IMR-90 (cell line): Measurements from ENCODE around the gene ACTN2. TPM values are rescaled to one million over a fixed set of nuclear protein-coding genes. Genes with fewer than 3 reads are reported as not detected.

Source experiments
- ATAC-seq: fragments of 200-7000 bp; cut with Tn5 transposase; 2 replicates; pipeline ENCODE4 v1.9.1; 2020; ENCODE audit warnings: low read depth, mild to moderate bottlenecking, moderate library complexity
- BruUV-seq: library from RNA; stranded (reverse); fragments of 400-500 nt; replicated peaks from 2 replicates; lab custom pipeline; 2021; lab: Mats Ljungman, UMichigan
- CTCF ChIA-PET: fragments of 300-600 bp; formaldehyde crosslinking; extraction: SDS; loops from one replicate; lab custom pipeline; 2021; ENCODE audit warnings: antibody characterized with exemption; lab: Yijun Ruan, JAX
- POLR2A ChIA-PET: fragments of 300-600 bp; sonication (Branson Sonifier 250); formaldehyde crosslinking; loops from one replicate; lab custom pipeline; 2022; ENCODE audit warnings: antibody characterized with exemption; ENCODE audit not compliant: unreplicated experiment; lab: Charles Lee
- DNase-seq: peaks from one replicate; pipeline ENCODE4 v3.0.0; 2013
- H2AFZ ChIP-seq: replicated peaks from 2 replicates; pipeline ENCODE3; 2013; ENCODE audit warnings: low read length, mild to moderate bottlenecking; ENCODE audit not compliant: poor library complexity
- H2AK5ac ChIP-seq: 2 replicates; pipeline ENCODE4 v1.6.1; 2013; ENCODE audit warnings: low read depth, low read length, inconsistent platforms
- H2AK9ac ChIP-seq: replicated peaks from 2 replicates; pipeline ENCODE3; 2013; ENCODE audit warnings: mild to moderate bottlenecking, low read depth, low read length, moderate library complexity; ENCODE audit not compliant: poor library complexity
- H2BK120ac ChIP-seq: 2 replicates; pipeline ENCODE4 v1.6.1; 2013; ENCODE audit warnings: low read depth, low read length, inconsistent platforms
- H2BK15ac ChIP-seq: 3 replicates; pipeline ENCODE4 v1.6.1; 2013; ENCODE audit warnings: low read depth, low read length, inconsistent platforms
- H2BK20ac ChIP-seq: 2 replicates; pipeline ENCODE4 v1.6.1; 2013; ENCODE audit warnings: low read depth, mild to moderate bottlenecking, inconsistent platforms, low read length, moderate library complexity
- H2BK5ac ChIP-seq: 2 replicates; pipeline ENCODE4 v1.6.1; 2013; ENCODE audit warnings: mild to moderate bottlenecking, low read depth, low read length, inconsistent platforms; ENCODE audit not compliant: poor library complexity, severe bottlenecking
- H3K14ac ChIP-seq: replicated peaks from 2 replicates; pipeline ENCODE4 v1.6.1; 2013; ENCODE audit warnings: low read depth, low read length, inconsistent platforms
- H3K18ac ChIP-seq: 2 replicates; pipeline ENCODE4 v1.6.1; 2013; ENCODE audit warnings: low read depth, low read length, control low read depth
- H3K23ac ChIP-seq: 2 replicates; pipeline ENCODE4 v1.6.1; 2013; ENCODE audit warnings: low read depth, low read length, inconsistent platforms
- H3K27ac ChIP-seq: 2 replicates; pipeline ENCODE4 v1.5.1; 2013; ENCODE audit warnings: mild to moderate bottlenecking, control low read depth, low read length; ENCODE audit not compliant: insufficient read depth
- H3K27me3 ChIP-seq: 2 replicates; pipeline ENCODE4 v1.6.1; 2013; ENCODE audit warnings: low read length; ENCODE audit not compliant: control insufficient read depth, insufficient read depth
- H3K36me3 ChIP-seq: 2 replicates; pipeline ENCODE4 v1.6.1; 2013; ENCODE audit warnings: low read length, mixed read lengths; ENCODE audit not compliant: control insufficient read depth, insufficient read depth
- H3K4ac ChIP-seq: 2 replicates; pipeline ENCODE4 v1.6.1; 2013; ENCODE audit warnings: low read depth, low read length, inconsistent platforms
- H3K4me1 ChIP-seq: 2 replicates; pipeline ENCODE4 v1.6.1; 2013; ENCODE audit warnings: low read length, mixed read lengths; ENCODE audit not compliant: control insufficient read depth, insufficient read depth
- H3K4me2 ChIP-seq: 2 replicates; pipeline ENCODE4 v1.6.1; 2013; ENCODE audit warnings: low read depth, mild to moderate bottlenecking, control low read depth, low read length, moderate library complexity
- H3K4me3 ChIP-seq: 2 replicates; pipeline ENCODE4 v1.5.1; 2013; ENCODE audit warnings: low read depth, mild to moderate bottlenecking, control low read depth, low read length, moderate library complexity; ENCODE audit not compliant: insufficient read depth
- H3K56ac ChIP-seq: 2 replicates; pipeline ENCODE4 v1.6.1; 2013; ENCODE audit warnings: low read length, inconsistent platforms; ENCODE audit not compliant: insufficient read depth; ENCODE audit errors: extremely low read depth
- H3K79me1 ChIP-seq, 2 experiments: 2 replicates each; pipeline ENCODE4 v1.6.1; 2013; ENCODE audit warnings: low read length in 2 of 2, inconsistent platforms in 1 of 2, low read depth in 1 of 2
- H3K9ac ChIP-seq: 2 replicates; pipeline ENCODE4 v1.6.1; 2013; ENCODE audit warnings: low read depth, low read length, control low read depth
- H3K9me1 ChIP-seq: 2 replicates; pipeline ENCODE4 v1.6.1; 2013; ENCODE audit warnings: low read length, inconsistent platforms; ENCODE audit not compliant: insufficient read depth
- H3K9me3 ChIP-seq: 2 replicates; pipeline ENCODE4 v1.6.1; 2013; ENCODE audit warnings: low read length; ENCODE audit not compliant: control insufficient read depth, insufficient read depth
- H4K20me1 ChIP-seq: 2 replicates; pipeline ENCODE4 v1.6.1; 2013; ENCODE audit warnings: low read length, inconsistent platforms; ENCODE audit not compliant: insufficient read depth
- H4K5ac ChIP-seq: 2 replicates; pipeline ENCODE4 v1.6.1; 2013; ENCODE audit warnings: mild to moderate bottlenecking, low read depth, low read length, control low read depth
- H4K8ac ChIP-seq, 2 experiments: 2 replicates each; pipeline ENCODE4 v1.6.1; 2013; ENCODE audit warnings: low read depth in 2 of 2, low read length in 2 of 2, control low read depth in 1 of 2, inconsistent platforms in 1 of 2
- H4K91ac ChIP-seq: 2 replicates; pipeline ENCODE4 v1.6.1; 2013; ENCODE audit warnings: low read depth, low read length, inconsistent platforms; ENCODE audit not compliant: insufficient read depth
- BHLHE40 ChIP-seq: fragments of 150-350 bp; IDR thresholded peaks from 2 replicates; pipeline ENCODE4 v1.6.1; 2016; ENCODE audit warnings: mild to moderate bottlenecking, low read depth, low read length
- CEBPB ChIP-seq: IDR thresholded peaks from 2 replicates; pipeline ENCODE4 v1.6.1; 2012; ENCODE audit warnings: low read depth, low read length, improper control_type of control experiment
- CTCF ChIP-seq: conservative IDR thresholded peaks from 2 replicates; pipeline ENCODE4 v1.5.1; 2012; ENCODE audit warnings: mild to moderate bottlenecking, low read depth, low read length, improper control_type of control experiment
- FOS ChIP-seq: fragments of 150-350 bp; IDR thresholded peaks from 2 replicates; pipeline ENCODE4 v1.6.1; 2016; ENCODE audit warnings: low read depth, low read length
- MAFK ChIP-seq: IDR thresholded peaks from 2 replicates; pipeline ENCODE4 v1.6.1; 2012; ENCODE audit warnings: low read depth, low read length, improper control_type of control experiment
- MAZ ChIP-seq: IDR thresholded peaks from 2 replicates; pipeline ENCODE4 v1.6.1; 2012; ENCODE audit warnings: low read depth, mild to moderate bottlenecking, low read length, improper control_type of control experiment, moderate library complexity, borderline replicate concordance
- MXI1 ChIP-seq: IDR thresholded peaks from 2 replicates; pipeline ENCODE4 v1.6.1; 2012; ENCODE audit warnings: low read depth, mild to moderate bottlenecking, low read length, moderate library complexity, borderline replicate concordance
- NFE2L2 ChIP-seq: fragments of 150-350 bp; IDR thresholded peaks from 2 replicates; pipeline ENCODE4 v1.6.1; 2016; ENCODE audit warnings: low read depth, mild to moderate bottlenecking, low read length
- POLR2A ChIP-seq: IDR thresholded peaks from 2 replicates; pipeline ENCODE4 v1.6.1; 2012; ENCODE audit warnings: mild to moderate bottlenecking, low read depth, low read length
- RCOR1 ChIP-seq: IDR thresholded peaks from 2 replicates; pipeline ENCODE4 v1.6.1; 2012; ENCODE audit warnings: mild to moderate bottlenecking, low read length, improper control_type of control experiment; ENCODE audit not compliant: insufficient replicate concordance
- RFX5 ChIP-seq: IDR thresholded peaks from 2 replicates; pipeline ENCODE4 v1.8.0; 2012; ENCODE audit warnings: low read depth, mild to moderate bottlenecking, low read length, moderate library complexity
- SMC3 ChIP-seq: fragments of 150-350 bp; IDR thresholded peaks from 2 replicates; pipeline ENCODE4 v1.6.1; 2016; ENCODE audit warnings: low read depth, mild to moderate bottlenecking, antibody characterized with exemption, low read length, moderate library complexity
- whole genome bisulfite sequencing, 2 experiments: methylation state at CpG; one replicate each; pipeline versions ENCODE4 v1.1.5 to v1.1.7; 2013; ENCODE audit warnings: missing lambda C conversion rate in 2 of 2; ENCODE audit not compliant: insufficient read length in 1 of 2; ENCODE audit errors: extremely low coverage in 2 of 2; 5-methylcytosine and 5-hydroxymethylcytosine counted together
- dilution Hi-C: fragments of 300-500 bp; cut with HindIII; formaldehyde crosslinking; loops from one replicate; pipeline ENCODE4 v1.14.3; 2018; ENCODE audit warnings: low sequenced_read_pairs; ENCODE audit not compliant: unreplicated experiment
- in situ Hi-C: fragments of 300-500 bp; cut with MboI; formaldehyde crosslinking; loops from 3 replicates; pipeline ENCODE4 v1.14.3; 2019; ENCODE audit warnings: low sequenced_read_pairs, inconsistent platforms, mixed read lengths
- intact Hi-C: fragments of 100-400 bp; cut with micrococcal nuclease; formaldehyde crosslinking; loops from 2 replicates; pipeline ENCODE4 v1.10.0; 2022
- polyA plus RNA-seq, 3 experiments: library from polyadenylated mRNA; depleted of rRNA; stranded (reverse); fragments of >200 nt; gene quantifications; 2 replicates each; pipeline ENCODE4 v1.2.3, GENCODE V29; 2012; ENCODE audit warnings: low replicate concordance in 1 of 3
- total RNA-seq: library from RNA; depleted of rRNA; stranded (reverse); fragments of >200 nt; gene quantifications from 2 replicates; pipeline ENCODE4 v1.2.3, GENCODE V29; 2012
- TF ChIP-seq, protein P1 (sequence below): fragments of 150-350 bp; IDR thresholded peaks from 2 replicates; pipeline ENCODE4 v1.6.1; 2016; ENCODE audit warnings: low read depth, mild to moderate bottlenecking, low read length, moderate library complexity, borderline replicate concordance
- TF ChIP-seq, protein P2 (sequence below): fragments of 150-350 bp; IDR thresholded peaks from 2 replicates; pipeline ENCODE4 v1.6.1; 2017; ENCODE audit warnings: mild to moderate bottlenecking, antibody characterized with exemption, low read length, low read depth

ACTN2 gene
- total and polyA plus RNA-seq, 2 of the 4 experiments (the other 2 are of a cell fraction) = under 0.01 TPM; not detected in 1

- WGBS, 2 experiments = 86% methylated on average over 9 of the region's 12 CpGs; no CpG with 5 or more reads in 1 of the 2 experiments
- no peak overlapping the region for H3K14ac ChIP-seq
- CTCF ChIA-PET = no interaction called here
- H3K23ac ChIP-seq = no peak overlapping the region
- H3K4me1 ChIP-seq = 0 out of 2 replicates have a peak, but pooled peaks cover 2% of the 10 kb centered on the region
- no peak overlapping the region for H2AK9ac ChIP-seq
- H3K56ac ChIP-seq = no peak overlapping the region
- no peaks in the 10 kb centered on the region for H3K9me1 ChIP-seq
- H4K91ac ChIP-seq = no peak overlapping the region
- H3K9ac ChIP-seq = no peak overlapping the region
- no peak overlapping the region for H2BK15ac ChIP-seq
- no peak overlapping the region for H2AK5ac ChIP-seq
- no peak overlapping the region for H3K27ac ChIP-seq
- peaks cover 4% of the 10 kb centered on the region; the same call in 1 of the 2 replicates for H3K27me3 ChIP-seq
- H3K79me1 ChIP-seq = no peaks in the 10 kb centered on the region
- POLR2A ChIA-PET = no interaction called here
- H2BK20ac ChIP-seq = no peak overlapping the region
- no peak for DNase-seq
- dilution Hi-C loops = no loop called here
- H4K20me1 ChIP-seq = no peaks in the 10 kb centered on the region
- no peak overlapping the region for H2BK5ac ChIP-seq
- H3K4me3 ChIP-seq = no peak overlapping the region
- no TSS peak for BruUV-seq
- intact Hi-C loops = no loop called here
- no peak overlapping the region for H4K5ac ChIP-seq
- no peak for ATAC-seq
- no peak overlapping the region for H2AFZ ChIP-seq
- H4K8ac ChIP-seq = no peak overlapping the region
- TF ChIP-seq POLR2A = no peak
- no peak for TF ChIP-seq FOS
- TF ChIP-seq, protein P1, sequence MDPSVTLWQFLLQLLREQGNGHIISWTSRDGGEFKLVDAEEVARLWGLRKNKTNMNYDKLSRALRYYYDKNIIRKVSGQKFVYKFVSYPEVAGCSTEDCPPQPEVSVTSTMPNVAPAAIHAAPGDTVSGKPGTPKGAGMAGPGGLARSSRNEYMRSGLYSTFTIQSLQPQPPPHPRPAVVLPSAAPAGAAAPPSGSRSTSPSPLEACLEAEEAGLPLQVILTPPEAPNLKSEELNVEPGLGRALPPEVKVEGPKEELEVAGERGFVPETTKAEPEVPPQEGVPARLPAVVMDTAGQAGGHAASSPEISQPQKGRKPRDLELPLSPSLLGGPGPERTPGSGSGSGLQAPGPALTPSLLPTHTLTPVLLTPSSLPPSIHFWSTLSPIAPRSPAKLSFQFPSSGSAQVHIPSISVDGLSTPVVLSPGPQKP = no peak
- TF ChIP-seq NFE2L2 = no peak
- TF ChIP-seq CEBPB = no peak
- no peak for TF ChIP-seq RCOR1
- TF ChIP-seq RFX5 = no peak
- TF ChIP-seq BHLHE40 = no peak
- TF ChIP-seq, protein P2, sequence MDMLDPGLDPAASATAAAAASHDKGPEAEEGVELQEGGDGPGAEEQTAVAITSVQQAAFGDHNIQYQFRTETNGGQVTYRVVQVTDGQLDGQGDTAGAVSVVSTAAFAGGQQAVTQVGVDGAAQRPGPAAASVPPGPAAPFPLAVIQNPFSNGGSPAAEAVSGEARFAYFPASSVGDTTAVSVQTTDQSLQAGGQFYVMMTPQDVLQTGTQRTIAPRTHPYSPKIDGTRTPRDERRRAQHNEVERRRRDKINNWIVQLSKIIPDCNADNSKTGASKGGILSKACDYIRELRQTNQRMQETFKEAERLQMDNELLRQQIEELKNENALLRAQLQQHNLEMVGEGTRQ = no peak
- no peak for TF ChIP-seq SMC3
- TF ChIP-seq CTCF = no peak
- TF ChIP-seq MAFK = no peak
- no peak for TF ChIP-seq MXI1
- TF ChIP-seq MAZ = no peak
- H2BK120ac ChIP-seq = no peak overlapping the region
- no peak overlapping the region for H3K4ac ChIP-seq
- H3K4me2 ChIP-seq = no peak overlapping the region
- in situ Hi-C loops = no loop called here
- H3K18ac ChIP-seq = no peak overlapping the region
- H3K36me3 ChIP-seq = no peaks in the 10 kb centered on the region
- no peaks in the 10 kb centered on the region for H3K9me3 ChIP-seq
These were observed 938 bp upstream of the ACTN2 start for GRCh38 chr1:236685205-236685916.
